ENCODE data around the gene BAHCC1. TPM values are rescaled to one million over a fixed set of nuclear protein-coding genes. Genes with fewer than 3 reads are reported as not detected.

The BAHCC1 gene
- total and polyA plus RNA-seq, 2 donors (not counting 3 experiments of a cell fraction or from before 2014, with no cell fraction given): 4.7 to 11.6 TPM

- intact Hi-C loops (cut with micrococcal nuclease): no loop called here
- no TSS peak for BruUV-seq (replicated peaks)
- FAIRE-seq (peak; percentile 18), DNase-seq (ENCODE audit: low read depth, low spot score) (peak; percentile 51)
- H3K4me2 ChIP-seq (ENCODE audit: insufficient read depth, low read length): peak overlapping the region; percentile 91
- ChIA-PET CTCF (interaction anchor here (0.6 to 7.3 kb wide), 8 partner anchors 14 to 117 kb away, joined by 3 to 58 read pairs (median 5); no protein-coding TSS in a partner anchor), POLR2A (no interaction called here)
- no peaks in the 10 kb centered on the region for H3K9me1 ChIP-seq (replicated peaks; ENCODE audit: control insufficient read depth, extremely low read depth, insufficient read depth, low read length)
- H3K27ac ChIP-seq (ENCODE audit: insufficient read depth, low read depth, low read length): peak overlapping the region; percentile 85
- no peaks in the 10 kb centered on the region for H4K20me1 ChIP-seq (replicated peaks; ENCODE audit: control insufficient read depth, extremely low read depth, insufficient read depth, low read length)
- H3K27me3 ChIP-seq (ENCODE audit: control insufficient read depth in 2 of 2, insufficient read depth in 2 of 2, low read length in 2 of 2): no peaks in the 10 kb centered on the region
- H3K4me3 ChIP-seq (replicated peaks in 1 of 3; ENCODE audit: insufficient read depth in 1 of 3, low read depth in 1 of 3, low read length in 3 of 3): peak overlapping the region; percentile 60 to 76 (median 65)
- no peaks in the 10 kb centered on the region for H3K9me3 ChIP-seq (replicated peaks; ENCODE audit: control insufficient read depth, insufficient read depth, low read length)
- peak overlapping the region; percentile 81 for H3K9ac ChIP-seq (replicated peaks; ENCODE audit: extremely low read depth, insufficient read depth, low read length)
- no peaks in the 10 kb centered on the region for H3K36me3 ChIP-seq (ENCODE audit: control insufficient read depth in 2 of 2, extremely low read depth in 1 of 2, insufficient read depth in 2 of 2, low read length in 2 of 2)
- TF ChIP-seq JUN (IDR thresholded peaks at IDR 0.05; ENCODE audit: borderline replicate concordance, insufficient read depth, insufficient read length, low read depth) (no peak), CTCF (IDR thresholded peaks at IDR 0.05; ENCODE audit: extremely low read depth in 1 of 2, insufficient read depth in 1 of 2, low read depth in 1 of 2, low read length in 2 of 2) (no peak), MYC (IDR thresholded peaks at IDR 0.05; ENCODE audit: low read depth, low read length) (no peak), FOS (IDR thresholded peaks at IDR 0.05; ENCODE audit: borderline replicate concordance, insufficient read depth, low read length) (no peak), GATA2 (IDR thresholded peaks at IDR 0.05; ENCODE audit: insufficient read depth, insufficient read length, low read depth, low read length) (no peak), POLR2A (IDR thresholded peaks at IDR 0.05; ENCODE audit: low read depth, low read length) (no peak), EZH2 (IDR thresholded peaks at IDR 0.05; ENCODE audit: borderline replicate concordance, low read depth, low read length, severe bottlenecking) (no peak), POLR2AphosphoS5 (IDR thresholded peaks at IDR 0.05; ENCODE audit: insufficient read depth, low read depth, low read length) (no peak)
- TF ChIP-seq, protein P1, sequence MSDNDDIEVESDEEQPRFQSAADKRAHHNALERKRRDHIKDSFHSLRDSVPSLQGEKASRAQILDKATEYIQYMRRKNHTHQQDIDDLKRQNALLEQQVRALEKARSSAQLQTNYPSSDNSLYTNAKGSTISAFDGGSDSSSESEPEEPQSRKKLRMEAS (IDR thresholded peaks at IDR 0.05; ENCODE audit: insufficient read depth, insufficient read length): no peak
- peaks cover 31% of the 10 kb centered on the region for H3K4me1 ChIP-seq (ENCODE audit: control insufficient read depth, extremely low read depth, insufficient read depth, low read length)
- dilution Hi-C loops (cut with MboI; ENCODE audit: extremely low pct_ligation_motif_present, low sequenced_read_pairs): no loop called here
- peak overlapping the region; percentile 33 for H2AFZ ChIP-seq (ENCODE audit: low read depth, low read length)
- H3K79me2 ChIP-seq (ENCODE audit: control insufficient read depth, insufficient read depth, low read length): peaks cover 39% of the 10 kb centered on the region
Measured at GRCh38 chr17:81398176-81398831, 3.0 kb downstream of the BAHCC1 start.

Measured in endothelial cell of umbilical vein (primary cell).